Suprapubic skin (tissue), 4 donors: ENCODE data around the gene ZNF45. TPM values are rescaled to one million over a fixed set of nuclear protein-coding genes. Genes with fewer than 3 reads are reported as not detected.

ENCODE experiments used
- DNase-seq, 2 donors: peaks; one replicate each; pipeline ENCODE4 v3.0.0-alpha.2; 2019; ENCODE audit warnings: low spot score in 2 of 2
- H3K27ac ChIP-seq: fragments of 200-600 bp; sonication (generic); one replicate; pipeline ENCODE4 v1.5.1; 2019
- H3K27me3 ChIP-seq: fragments of 200-600 bp; sonication (generic); one replicate; pipeline ENCODE4 v1.5.1; 2019
- H3K36me3 ChIP-seq: fragments of 200-600 bp; sonication (generic); one replicate; pipeline ENCODE4 v1.5.1; 2019
- H3K4me1 ChIP-seq: fragments of 200-600 bp; sonication (generic); one replicate; pipeline ENCODE4 v1.5.1; 2019
- H3K4me3 ChIP-seq: fragments of 200-600 bp; sonication (generic); one replicate; pipeline ENCODE4 v1.5.1; 2019; ENCODE audit warnings: mild to moderate bottlenecking
- H3K9me3 ChIP-seq: fragments of 200-600 bp; sonication (generic); one replicate; pipeline ENCODE4 v1.5.1; 2019
- EP300 ChIP-seq: sonication (generic); formaldehyde crosslinking; IDR thresholded peaks from one replicate; pipeline ENCODE4 v1.6.1; 2017; ENCODE audit warnings: antibody characterized with exemption
- POLR2A ChIP-seq, 2 donors: fragments of 450-650 bp; IDR thresholded peaks; one replicate each; pipeline ENCODE4 v1.6.1; 2017; ENCODE audit warnings: antibody characterized with exemption in 2 of 2, mild to moderate bottlenecking in 2 of 2, moderate library complexity in 2 of 2
- POLR2AphosphoS5 ChIP-seq, 3 donors: sonication (generic); formaldehyde crosslinking; IDR thresholded peaks; one replicate each; pipeline ENCODE4 v1.6.1; 2017; ENCODE audit warnings: antibody characterized with exemption in 3 of 3
- WGBS: methylation state at CpG from one replicate; pipeline ENCODE4 v1.1.5; 2018; 5-methylcytosine and 5-hydroxymethylcytosine counted together
- total RNA-seq, 4 donors: library from RNA; depleted of rRNA; stranded (reverse); fragments of >200 nt; gene quantifications; one replicate each; pipeline ENCODE4 v1.1.0, GENCODE V29; 2016
- TF ChIP-seq, protein P1 (sequence below), 2 donors: fragments of 200-600 bp in 1 of 2; fragments of 450-650 bp in 1 of 2; sonication (generic) in 1 of 2; IDR thresholded peaks; one replicate each; pipeline ENCODE4 v1.5.1; 2016 to 2019; ENCODE audit warnings: antibody characterized with exemption in 2 of 2, mild to moderate bottlenecking in 1 of 2, moderate library complexity in 1 of 2

ZNF45 gene
- total RNA-seq, 4 donors from 2014 or later: 5.8 to 10.8 (median 9.9) TPM

- no peaks in the 10 kb centered on the region for H3K27me3 ChIP-seq
- H3K4me1 ChIP-seq: peaks cover 9% of the 10 kb centered on the region
- TF ChIP-seq POLR2AphosphoS5 (IDR thresholded peaks at IDR 0.05): no peak
- no peak for TF ChIP-seq POLR2A (IDR thresholded peaks at IDR 0.05)
- TF ChIP-seq EP300: no peak
- TF ChIP-seq, protein P1, sequence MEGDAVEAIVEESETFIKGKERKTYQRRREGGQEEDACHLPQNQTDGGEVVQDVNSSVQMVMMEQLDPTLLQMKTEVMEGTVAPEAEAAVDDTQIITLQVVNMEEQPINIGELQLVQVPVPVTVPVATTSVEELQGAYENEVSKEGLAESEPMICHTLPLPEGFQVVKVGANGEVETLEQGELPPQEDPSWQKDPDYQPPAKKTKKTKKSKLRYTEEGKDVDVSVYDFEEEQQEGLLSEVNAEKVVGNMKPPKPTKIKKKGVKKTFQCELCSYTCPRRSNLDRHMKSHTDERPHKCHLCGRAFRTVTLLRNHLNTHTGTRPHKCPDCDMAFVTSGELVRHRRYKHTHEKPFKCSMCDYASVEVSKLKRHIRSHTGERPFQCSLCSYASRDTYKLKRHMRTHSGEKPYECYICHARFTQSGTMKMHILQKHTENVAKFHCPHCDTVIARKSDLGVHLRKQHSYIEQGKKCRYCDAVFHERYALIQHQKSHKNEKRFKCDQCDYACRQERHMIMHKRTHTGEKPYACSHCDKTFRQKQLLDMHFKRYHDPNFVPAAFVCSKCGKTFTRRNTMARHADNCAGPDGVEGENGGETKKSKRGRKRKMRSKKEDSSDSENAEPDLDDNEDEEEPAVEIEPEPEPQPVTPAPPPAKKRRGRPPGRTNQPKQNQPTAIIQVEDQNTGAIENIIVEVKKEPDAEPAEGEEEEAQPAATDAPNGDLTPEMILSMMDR (IDR thresholded peaks at IDR 0.05): no peak
- H3K9me3 ChIP-seq: no peaks in the 10 kb centered on the region
- H3K36me3 ChIP-seq: peaks cover 91% of the 10 kb centered on the region
- no peak for DNase-seq
- 94% methylated on average over 5 of the region's 5 CpGs for WGBS
- no peak overlapping the region for H3K27ac ChIP-seq
- H3K4me3 ChIP-seq: no peak overlapping the region
Observed at GRCh38 chr19:43928820-43929219, 6.3 kb downstream of the ZNF45 start.

DNA sequence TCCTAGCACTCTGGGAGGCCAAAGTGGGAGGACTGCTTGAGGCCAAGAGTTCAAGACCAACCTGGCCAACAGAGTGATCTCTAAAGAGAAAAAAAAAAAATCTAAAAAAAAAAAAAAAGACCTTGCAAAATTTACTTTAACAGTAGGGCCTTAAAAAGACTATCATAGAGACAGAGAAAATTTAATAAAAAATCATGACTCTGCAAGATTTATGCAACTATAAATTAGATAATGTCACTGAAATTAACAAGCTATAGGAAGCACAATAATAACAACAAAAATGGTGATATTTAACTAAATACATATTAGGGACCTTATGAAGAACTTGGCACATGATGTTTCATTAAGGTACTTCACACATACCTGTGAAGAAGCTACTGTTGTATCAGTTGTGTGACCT lies 11.2 kb downstream of the ZNF45 start:
- H3K36me3 ChIP-seq: peaks cover 100% of the 10 kb centered on the region
- H3K9me3 ChIP-seq: peaks cover 15% of the 10 kb centered on the region
- TF ChIP-seq EP300 (no peak), POLR2A (IDR thresholded peaks at IDR 0.05) (no peak), POLR2AphosphoS5 (IDR thresholded peaks at IDR 0.05) (no peak)
- TF ChIP-seq, protein P1 (IDR thresholded peaks at IDR 0.05): no peak
- no peaks in the 10 kb centered on the region for H3K4me1 ChIP-seq
- H3K4me3 ChIP-seq: no peak overlapping the region
- H3K27ac ChIP-seq: no peak overlapping the region
- H3K27me3 ChIP-seq: no peaks in the 10 kb centered on the region
- no peak for DNase-seq

DNA sequence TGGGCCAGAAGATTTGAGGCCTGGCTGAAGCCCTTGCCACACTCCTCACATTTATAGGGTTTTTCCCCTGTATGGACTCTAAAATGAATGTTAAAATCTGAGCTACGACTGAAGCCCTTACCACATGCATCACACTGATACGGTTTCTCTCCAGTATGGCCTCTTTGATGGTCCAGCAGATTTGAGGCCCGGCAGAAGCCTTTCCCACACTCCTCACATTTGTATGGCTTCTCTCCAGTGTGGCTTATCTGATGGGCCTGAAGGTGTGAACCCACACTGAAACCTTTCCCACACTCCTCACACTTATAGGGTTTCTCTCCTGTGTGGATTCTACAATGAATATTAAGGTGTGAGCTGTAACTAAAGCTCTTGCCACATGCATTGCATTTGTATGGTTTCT lies 21.0 kb downstream of the ZNF45 start:
- no peak overlapping the region for H3K4me3 ChIP-seq
- no peaks in the 10 kb centered on the region for H3K27me3 ChIP-seq
- TF ChIP-seq, protein P1 (IDR thresholded peaks at IDR 0.05): no peak
- TF ChIP-seq EP300 (no peak), POLR2AphosphoS5 (IDR thresholded peaks at IDR 0.05) (no peak), POLR2A (IDR thresholded peaks at IDR 0.05) (no peak)
- H3K4me1 ChIP-seq: no peaks in the 10 kb centered on the region
- no peak for DNase-seq
- peaks cover 57% of the 10 kb centered on the region for H3K36me3 ChIP-seq
- 67% methylated on average over 3 of the region's 3 CpGs for WGBS
- peaks cover 74% of the 10 kb centered on the region for H3K9me3 ChIP-seq
- no peak overlapping the region for H3K27ac ChIP-seq

GRCh38 chr19:43913383-43913782 lies 21.7 kb downstream of the ZNF45 start:
- peaks cover 77% of the 10 kb centered on the region for H3K9me3 ChIP-seq
- DNase-seq: no peak
- H3K27me3 ChIP-seq: no peaks in the 10 kb centered on the region
- no peak overlapping the region for H3K27ac ChIP-seq
- no peaks in the 10 kb centered on the region for H3K4me1 ChIP-seq
- H3K4me3 ChIP-seq: no peak overlapping the region
- H3K36me3 ChIP-seq: peaks cover 50% of the 10 kb centered on the region
- TF ChIP-seq POLR2AphosphoS5 (IDR thresholded peaks at IDR 0.05) (no peak), POLR2A (IDR thresholded peaks at IDR 0.05) (no peak), EP300 (no peak)
- TF ChIP-seq, protein P1 (IDR thresholded peaks at IDR 0.05): no peak
- 98% methylated on average over 7 of the region's 7 CpGs for WGBS

DNA sequence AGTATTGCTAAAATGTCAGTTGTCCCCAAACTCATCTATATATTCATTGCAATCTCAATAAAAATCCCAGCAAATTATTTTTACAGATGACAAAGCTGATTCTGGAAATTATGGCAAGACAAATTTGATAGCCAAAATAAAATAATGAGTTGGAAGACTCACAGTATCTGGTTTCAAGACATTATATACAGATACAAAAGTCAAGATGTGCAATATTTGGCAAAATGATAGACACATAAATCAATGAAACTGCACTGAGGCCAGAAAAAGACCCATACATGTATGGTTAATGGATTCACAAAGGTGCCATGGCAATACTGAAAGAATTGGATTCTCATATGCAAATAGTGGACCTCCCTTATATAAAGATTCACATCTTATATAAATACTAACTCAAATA lies 24.2 kb downstream of the ZNF45 start:
- Histone ChIP-seq H3K4me3 (no peak overlapping the region), H3K4me1 (no peaks in the 10 kb centered on the region), H3K9me3 (peaks cover 74% of the 10 kb centered on the region), H3K27me3 (no peaks in the 10 kb centered on the region), H3K27ac (no peak overlapping the region), H3K36me3 (peaks cover 25% of the 10 kb centered on the region)
- DNase-seq: no peak
- TF ChIP-seq EP300: no peak
- no peak for TF ChIP-seq POLR2AphosphoS5 (IDR thresholded peaks at IDR 0.05)
- TF ChIP-seq POLR2A (IDR thresholded peaks at IDR 0.05): no peak
- TF ChIP-seq, protein P1 (IDR thresholded peaks at IDR 0.05): no peak
